Embryonic facial prominence (tissue), 1 donor: Measurements from ENCODE around the gene SPPL2A.
A peak's percentile ranks its signal among the peaks of the same experiment; 100 is the strongest.

Source experiments
- DNase-seq: peaks from one replicate; pipeline ENCODE4 v3.0.0-alpha.2; 2016; ENCODE audit errors: extremely low spot score

SPPL2A gene

DNA sequence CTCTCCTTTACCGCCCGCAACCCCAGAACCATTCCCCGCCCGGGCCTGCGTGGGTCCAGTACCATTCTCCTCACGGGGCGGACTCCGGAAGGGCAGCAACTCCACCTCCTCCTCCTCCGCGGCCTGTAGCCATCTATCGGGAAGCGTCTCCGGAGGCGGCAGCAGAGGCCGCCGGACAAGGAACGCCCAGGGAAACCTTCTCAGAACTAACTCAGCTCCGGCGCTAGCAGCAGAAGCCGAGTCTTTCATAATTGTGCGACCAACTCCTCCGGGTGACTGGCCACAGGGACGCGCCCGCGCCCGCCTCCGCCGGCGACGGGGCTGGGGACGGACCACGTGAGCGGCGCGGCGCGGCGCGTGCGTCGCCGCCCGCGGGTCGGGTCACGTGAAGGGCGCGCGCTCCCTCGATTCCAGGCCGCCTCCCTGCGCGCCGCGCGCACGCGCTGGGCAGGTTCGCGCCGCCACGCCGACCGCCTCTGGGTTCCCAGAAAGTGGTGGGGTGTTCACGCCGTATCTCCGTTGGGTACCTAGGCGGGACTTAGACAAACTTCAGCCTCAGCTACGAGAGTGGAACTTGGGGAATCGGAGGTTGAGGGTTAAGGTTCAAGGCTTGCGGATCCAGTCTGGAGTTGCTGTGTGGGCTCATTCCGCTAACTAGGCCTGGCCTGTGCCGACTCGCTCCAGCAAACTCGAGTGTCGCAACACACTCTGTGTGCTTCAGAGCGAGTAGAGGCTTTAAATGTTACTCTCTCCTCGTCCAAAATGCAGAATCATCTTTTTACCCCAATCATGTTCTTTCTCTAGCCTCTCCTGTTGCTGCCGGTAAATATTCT is 78.8 kb downstream of the SPPL2A start, which contains the start of gene TRPM7:
Gene TRPM7, minus strand, starts transcription at position 329 of the 833 bp plus-strand sequence. Its CDS starts 264 bp downstream, at position 65.
- peak; percentile 52 for DNase-seq

DNA sequence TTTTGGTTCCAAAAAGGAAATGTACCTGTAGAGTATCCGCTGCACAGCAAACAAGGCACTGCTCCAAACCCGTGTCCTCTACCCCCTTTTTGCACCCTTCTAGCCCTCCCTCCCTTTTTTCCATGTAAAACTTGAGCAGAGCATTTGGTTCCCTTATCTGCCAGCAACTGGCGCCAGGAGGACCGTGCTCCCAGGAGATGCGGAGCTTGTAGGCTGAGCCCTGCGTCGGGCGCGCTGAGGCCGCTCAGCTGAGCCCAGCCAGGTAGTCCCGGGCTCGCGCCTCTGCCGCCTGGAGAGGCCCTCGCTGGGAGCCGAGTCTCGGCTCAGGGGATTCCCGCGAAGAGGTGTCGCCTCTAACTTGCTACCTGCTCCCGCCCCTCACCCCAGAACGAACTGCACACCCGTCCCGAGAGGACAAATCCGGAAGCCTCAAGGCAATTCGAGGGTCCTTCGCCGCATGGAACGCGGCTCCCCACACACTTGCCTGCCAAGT is 79.5 kb downstream of the SPPL2A start:
- DNase-seq, result no peak

DNA sequence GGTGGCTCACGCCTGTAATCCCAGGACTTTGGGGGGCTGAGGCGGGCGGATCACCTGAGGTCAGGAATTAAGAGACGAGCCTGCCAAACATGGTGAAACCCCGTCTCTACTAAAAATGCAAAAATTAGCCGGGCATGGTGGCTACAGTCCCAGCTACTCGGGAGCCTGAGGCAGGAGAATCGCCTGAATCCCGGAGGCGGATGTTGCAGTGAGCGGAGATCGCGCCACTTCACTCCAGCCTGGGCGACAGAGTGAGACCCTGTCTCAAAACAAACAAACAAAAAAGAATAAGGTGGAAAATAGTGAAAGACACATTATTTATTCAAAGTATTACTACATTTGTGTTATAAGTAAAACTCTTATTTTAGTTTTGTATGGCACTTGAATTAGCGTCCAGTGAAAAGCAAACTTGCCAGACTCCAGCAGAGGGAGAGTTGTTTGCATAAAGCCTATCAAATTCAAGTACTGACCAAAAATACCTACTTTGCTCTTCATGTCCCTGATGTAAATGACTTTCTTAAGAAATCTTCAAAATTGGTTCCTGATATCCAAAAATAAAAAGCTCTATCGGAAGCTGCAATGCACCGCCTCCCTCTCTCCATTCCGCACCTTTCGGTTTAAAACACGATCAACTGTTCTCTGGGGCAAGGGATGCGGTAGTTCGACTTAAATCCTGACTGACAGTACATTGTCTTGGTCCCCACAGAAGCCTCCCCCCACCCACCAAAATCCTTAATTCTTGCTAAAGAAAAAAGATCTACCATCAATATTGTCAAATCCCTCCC is 80.1 kb downstream of the SPPL2A start:
- DNase-seq, result no peak

DNA sequence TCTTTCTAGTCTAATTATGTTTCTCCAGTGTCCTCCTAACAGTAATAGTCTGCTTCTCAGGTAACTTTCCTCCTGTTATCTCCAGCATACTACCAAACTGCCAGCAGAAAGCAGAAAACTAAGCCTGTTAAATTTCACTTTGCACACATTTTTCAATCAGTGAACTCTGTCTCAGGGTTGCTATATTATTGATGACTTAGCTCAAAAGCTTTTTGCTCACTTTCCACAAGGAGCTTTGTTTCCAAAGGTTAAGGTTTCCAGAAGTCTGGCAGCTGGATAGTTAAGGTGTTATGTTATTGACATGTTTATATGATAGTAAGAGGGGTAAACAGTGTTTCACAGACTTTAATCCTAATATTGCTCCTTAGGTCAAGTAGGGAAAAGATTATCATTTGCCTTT is 84.0 kb downstream of the SPPL2A start:
- no peak for DNase-seq

DNA sequence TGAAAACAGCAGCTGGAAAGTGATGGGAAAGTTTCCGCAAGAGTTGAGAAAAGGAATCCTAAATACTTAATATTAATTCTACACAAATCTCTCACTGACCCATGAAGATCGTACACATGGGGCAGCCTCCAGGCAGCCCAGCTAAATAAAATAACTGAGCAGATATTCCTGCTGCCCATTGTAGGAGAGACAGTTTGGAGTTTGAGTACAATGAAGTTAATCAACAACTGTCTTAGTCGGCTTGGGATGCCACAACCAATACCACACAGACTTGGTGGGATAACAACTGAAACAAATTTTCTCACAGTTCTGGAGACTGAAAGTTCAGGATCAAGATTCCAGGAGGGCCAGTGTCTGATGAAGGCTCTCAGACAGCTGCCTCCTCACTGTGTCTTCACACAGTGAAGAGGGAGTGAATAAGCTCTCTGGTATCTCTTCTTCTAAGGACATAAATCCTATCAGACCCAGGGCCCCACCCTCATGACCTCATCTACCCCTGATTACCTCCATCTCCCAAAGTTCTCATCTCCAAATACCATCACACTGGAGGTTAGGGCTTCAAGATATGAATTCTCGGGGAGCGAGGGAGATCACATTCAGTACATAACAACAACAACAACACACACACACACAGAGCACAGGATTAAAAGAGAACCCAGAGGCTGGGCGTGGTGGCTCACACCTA is 88.6 kb downstream of the SPPL2A start:
- DNase-seq, result no peak

- no peak for DNase-seq
Measured at GRCh38 chr15:50675535-50676144, 89.9 kb downstream of the SPPL2A start.

- DNase-seq, result no peak
Measured at GRCh38 chr15:50670115-50670514, 95.4 kb downstream of the SPPL2A start.

GRCh38 chr15:50669611-50670010 is 95.9 kb downstream of the SPPL2A start:
- no peak for DNase-seq

DNA sequence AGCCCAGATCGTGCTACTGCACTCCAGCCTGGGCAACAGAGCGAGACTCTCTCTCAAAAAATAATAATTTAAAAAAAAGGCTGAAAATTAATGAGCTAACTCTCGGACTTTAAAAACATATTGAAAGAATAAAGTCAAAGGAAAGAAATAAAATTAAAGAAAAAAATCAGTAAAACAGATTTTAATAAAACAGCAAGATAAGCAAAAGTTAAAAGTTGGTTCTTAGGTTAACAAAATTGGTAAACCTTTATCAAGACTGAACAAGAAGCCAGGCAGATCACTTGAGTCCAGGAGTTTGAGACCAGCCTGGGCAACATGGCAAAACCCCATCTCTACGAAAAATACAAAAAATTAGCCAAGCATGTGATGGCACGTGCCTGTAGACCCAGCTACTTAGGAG is 99.6 kb downstream of the SPPL2A start:
- no peak for DNase-seq

GRCh38 chr15:50655555-50655954 is 110.0 kb downstream of the SPPL2A start:
- no peak for DNase-seq

DNA sequence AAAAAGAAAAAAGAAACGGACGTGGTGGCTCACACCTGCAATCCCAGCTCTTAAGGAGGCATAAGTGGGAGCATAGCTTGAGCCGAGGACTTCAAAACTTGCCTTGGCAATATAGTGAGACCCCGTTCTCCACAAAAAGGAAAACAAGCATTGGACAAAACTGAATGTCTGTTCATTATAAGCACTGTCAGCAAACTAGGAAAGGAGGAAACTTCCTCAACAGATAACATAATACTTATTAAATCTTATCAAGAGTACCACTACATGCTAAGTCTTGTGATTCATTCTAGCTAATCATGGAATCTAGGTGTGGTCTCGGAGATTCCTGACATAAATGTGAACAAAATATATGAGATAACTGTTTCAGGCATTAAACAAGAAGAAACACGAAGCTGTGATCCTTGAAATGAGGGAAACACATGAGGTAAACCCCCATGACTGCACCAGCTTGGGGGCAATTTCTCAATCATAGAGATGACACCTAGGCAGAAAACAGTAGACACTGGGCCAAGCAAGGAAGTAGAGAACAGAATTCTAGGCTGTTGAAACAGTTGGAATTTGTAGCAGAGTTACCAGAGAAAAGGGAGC is 112.3 kb downstream of the SPPL2A start:
- DNase-seq, result no peak

GRCh38 chr15:50652671-50653070 is 112.8 kb downstream of the SPPL2A start:
- DNase-seq, result no peak
